ENCODE measurements around the gene PRIMA1. TPM values are rescaled to one million over a fixed set of nuclear protein-coding genes. Genes with fewer than 3 reads are reported as not detected.

Gene PRIMA1
- total RNA-seq, 6 experiments from 2014 or later: 0.31 to 0.95 (median 0.43) TPM; not detected in 2

GRCh38 chr14:93686268-93686667 lies 102.0 kb downstream of the PRIMA1 start:
- ATAC-seq: no peak

DNA sequence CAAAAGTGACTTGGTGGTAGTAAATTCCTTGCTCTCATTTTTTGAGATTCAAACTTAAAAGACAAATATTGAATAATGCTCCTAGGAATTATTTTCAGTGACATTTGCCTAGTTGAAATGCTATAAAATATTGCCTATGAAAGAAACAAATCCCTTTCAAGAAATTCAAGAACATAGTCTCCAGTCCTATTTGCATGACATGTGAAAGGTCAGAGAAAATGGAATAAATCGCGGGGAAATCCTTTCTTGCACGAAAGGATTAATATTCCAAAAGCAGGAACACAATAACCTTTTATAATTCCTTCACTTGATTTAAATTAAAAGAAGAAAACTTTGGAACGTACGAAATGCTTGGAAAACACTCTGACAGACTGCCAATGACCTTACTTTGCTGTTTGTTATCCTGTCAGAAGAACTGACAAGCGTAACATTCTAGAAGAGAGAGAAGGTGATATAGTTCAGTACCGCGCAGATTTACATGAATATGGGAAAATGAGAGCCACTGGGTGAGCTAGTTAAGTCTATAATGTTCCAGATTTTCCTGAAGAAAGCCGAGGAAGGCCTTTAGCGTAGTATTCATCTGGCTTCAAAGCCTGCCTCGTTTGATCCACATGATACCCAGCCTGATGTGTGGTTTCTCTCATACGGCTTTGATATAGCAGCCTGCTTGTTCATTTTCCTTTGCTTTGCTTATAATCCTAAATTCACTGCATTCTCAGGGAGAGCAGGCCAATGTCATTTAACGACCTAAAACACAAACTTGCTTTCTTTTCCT lies 103.0 kb downstream of the PRIMA1 start:
- no peak for TF ChIP-seq POLR2A (IDR thresholded peaks at IDR 0.05)
- TF ChIP-seq, protein P1, sequence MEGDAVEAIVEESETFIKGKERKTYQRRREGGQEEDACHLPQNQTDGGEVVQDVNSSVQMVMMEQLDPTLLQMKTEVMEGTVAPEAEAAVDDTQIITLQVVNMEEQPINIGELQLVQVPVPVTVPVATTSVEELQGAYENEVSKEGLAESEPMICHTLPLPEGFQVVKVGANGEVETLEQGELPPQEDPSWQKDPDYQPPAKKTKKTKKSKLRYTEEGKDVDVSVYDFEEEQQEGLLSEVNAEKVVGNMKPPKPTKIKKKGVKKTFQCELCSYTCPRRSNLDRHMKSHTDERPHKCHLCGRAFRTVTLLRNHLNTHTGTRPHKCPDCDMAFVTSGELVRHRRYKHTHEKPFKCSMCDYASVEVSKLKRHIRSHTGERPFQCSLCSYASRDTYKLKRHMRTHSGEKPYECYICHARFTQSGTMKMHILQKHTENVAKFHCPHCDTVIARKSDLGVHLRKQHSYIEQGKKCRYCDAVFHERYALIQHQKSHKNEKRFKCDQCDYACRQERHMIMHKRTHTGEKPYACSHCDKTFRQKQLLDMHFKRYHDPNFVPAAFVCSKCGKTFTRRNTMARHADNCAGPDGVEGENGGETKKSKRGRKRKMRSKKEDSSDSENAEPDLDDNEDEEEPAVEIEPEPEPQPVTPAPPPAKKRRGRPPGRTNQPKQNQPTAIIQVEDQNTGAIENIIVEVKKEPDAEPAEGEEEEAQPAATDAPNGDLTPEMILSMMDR (IDR thresholded peaks at IDR 0.05): no peak

More at GRCh38 chr14:93686268-93686667, 102.0 kb downstream of the PRIMA1 start:
- Histone ChIP-seq H3K9me3 (no peaks in the 10 kb centered on the region), H3K27me3 (no peaks in the 10 kb centered on the region), H3K4me3 (no peak overlapping the region), H3K36me3 (no peaks in the 10 kb centered on the region), H3K27ac (no peak overlapping the region), H3K4me1 (no peaks in the 10 kb centered on the region)
- no peak for DNase-seq
- TF ChIP-seq, protein P1 (IDR thresholded peaks at IDR 0.05): no peak
- 29% methylated on average over 4 of the region's 5 CpGs for WGBS (ENCODE audit: insufficient coverage, low coverage, low lambda C conversion rate, missing lambda C conversion rate)
- intact Hi-C loops (cut with DNase I): no loop called here

GRCh38 chr14:93683226-93683625 lies 105.1 kb downstream of the PRIMA1 start:
- H3K4me1 ChIP-seq: no peaks in the 10 kb centered on the region
- no peak overlapping the region for H3K27ac ChIP-seq
- H3K4me3 ChIP-seq: no peak overlapping the region
- H3K36me3 ChIP-seq: no peaks in the 10 kb centered on the region
- intact Hi-C loops (cut with DNase I): no loop called here
- 63% methylated on average over 5 of the region's 5 CpGs for WGBS (ENCODE audit: insufficient coverage, low coverage, low lambda C conversion rate, missing lambda C conversion rate)
- H3K9me3 ChIP-seq: no peaks in the 10 kb centered on the region
- no peak for TF ChIP-seq POLR2A (IDR thresholded peaks at IDR 0.05)
- TF ChIP-seq, protein P1 (IDR thresholded peaks at IDR 0.05): no peak
- ATAC-seq (no peak), DNase-seq (no peak)
- no peaks in the 10 kb centered on the region for H3K27me3 ChIP-seq

More for the DNA sequence above, 103.0 kb downstream of the PRIMA1 start:
- DNase-seq: no peak
- H3K4me3 ChIP-seq: no peak overlapping the region
- no peaks in the 10 kb centered on the region for H3K4me1 ChIP-seq
- intact Hi-C loops (cut with DNase I): no loop called here
- H3K27ac ChIP-seq: no peak overlapping the region
- H3K36me3 ChIP-seq: no peaks in the 10 kb centered on the region
- WGBS (ENCODE audit: insufficient coverage, low coverage, low lambda C conversion rate, missing lambda C conversion rate): 69% methylated on average over 13 of the region's 13 CpGs
- H3K9me3 ChIP-seq: no peaks in the 10 kb centered on the region
- ATAC-seq: no peak
- no peaks in the 10 kb centered on the region for H3K27me3 ChIP-seq

DNA sequence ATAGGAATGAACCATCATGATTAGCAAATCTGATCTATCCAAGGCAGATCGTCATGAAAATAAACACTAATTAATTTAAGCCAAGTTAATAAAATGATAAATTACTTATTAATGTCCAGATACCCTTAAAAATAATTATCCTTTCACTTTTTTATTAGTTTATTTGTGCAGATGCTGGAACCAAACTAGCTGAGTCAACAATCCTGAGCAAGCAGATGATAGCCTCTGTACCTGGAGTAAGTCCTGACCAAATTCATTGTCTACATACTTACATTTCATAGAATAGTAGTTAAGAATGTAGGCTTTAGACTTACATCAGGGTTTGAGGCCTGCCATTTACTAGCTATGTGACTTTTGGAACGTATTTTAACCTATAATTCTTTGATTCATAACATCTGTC lies 105.8 kb downstream of the PRIMA1 start:
- 62% methylated on average over 2 of the region's 2 CpGs for WGBS (ENCODE audit: insufficient coverage, low coverage, low lambda C conversion rate, missing lambda C conversion rate)
- H3K4me3 ChIP-seq: no peak overlapping the region
- DNase-seq (no peak), ATAC-seq (no peak)
- H3K4me1 ChIP-seq: no peaks in the 10 kb centered on the region
- H3K36me3 ChIP-seq: no peaks in the 10 kb centered on the region
- no peaks in the 10 kb centered on the region for H3K9me3 ChIP-seq
- H3K27ac ChIP-seq: no peak overlapping the region
- no peaks in the 10 kb centered on the region for H3K27me3 ChIP-seq
- no peak for TF ChIP-seq POLR2A (IDR thresholded peaks at IDR 0.05)
- TF ChIP-seq, protein P1 (IDR thresholded peaks at IDR 0.05): no peak
- intact Hi-C loops (cut with DNase I): no loop called here
